ENCODE results near the gene MR1.

Gene MR1
- 29.0 to 38.3 (median 32.5) reads per million in 3 donors for total RNA-seq

DNA sequence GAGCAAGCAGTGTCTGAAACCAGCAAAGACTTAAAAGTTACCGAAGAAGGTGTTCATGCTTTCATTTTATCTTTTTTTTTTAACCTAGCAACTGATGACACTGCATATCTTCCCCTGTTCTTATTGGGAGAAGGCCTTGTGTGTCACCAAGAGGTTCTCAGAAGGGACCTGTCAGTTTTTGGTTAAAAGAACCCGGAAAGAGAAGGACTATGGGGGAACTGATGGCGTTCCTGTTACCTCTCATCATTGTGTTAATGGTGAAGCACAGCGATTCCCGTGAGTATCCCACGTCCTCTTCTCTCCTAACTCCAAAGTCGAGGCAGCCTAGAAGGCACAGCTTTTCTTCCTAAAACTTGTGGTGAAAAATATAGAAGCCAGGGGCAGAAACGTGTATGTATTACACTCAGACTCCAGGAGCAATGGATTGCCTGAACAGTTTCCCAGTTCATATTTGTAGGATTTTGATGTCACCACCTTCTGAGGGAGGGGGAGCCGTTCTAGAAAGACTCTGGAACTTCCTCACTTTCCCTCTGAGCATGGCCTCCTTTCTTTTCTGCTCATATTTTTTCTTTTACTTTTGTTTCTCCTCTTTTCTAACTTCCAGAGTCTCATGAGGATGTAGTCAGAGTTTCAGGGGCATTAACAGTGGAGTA lies at the start of gene MR1:
TSS of gene MR1 (plus strand) at position 185 of the 653 bp plus-strand sequence. CDS start at position 210, 25 bp downstream.
- Histone ChIP-seq H3K4me3 (ENCODE audit: insufficient read depth, low read depth, low read length, poor library complexity, severe bottlenecking) (peak within 1 kb of the TSS; percentile 60), H3K9me3 (ENCODE audit: control insufficient read depth, low read length) (no peaks in the 10 kb centered on the region), H3K4me1 (ENCODE audit: control insufficient read depth, insufficient read depth, low read length, poor library complexity, severe bottlenecking) (peaks cover 25% of the 10 kb centered on the region), H3K27ac (ENCODE audit: insufficient read depth, low read length, poor library complexity, severe bottlenecking) (peak within 1 kb of the TSS; percentile 89), H3K36me3 (ENCODE audit: control insufficient read depth, insufficient read depth, low read length) (peaks cover 4% of the 10 kb centered on the region), H3K27me3 (replicated peaks; ENCODE audit: control insufficient read depth, insufficient read depth, low read length, poor library complexity, severe bottlenecking) (no peaks in the 10 kb centered on the region)
- DNase-seq: peak; percentile 14 to 32 (median 19)

DNA sequence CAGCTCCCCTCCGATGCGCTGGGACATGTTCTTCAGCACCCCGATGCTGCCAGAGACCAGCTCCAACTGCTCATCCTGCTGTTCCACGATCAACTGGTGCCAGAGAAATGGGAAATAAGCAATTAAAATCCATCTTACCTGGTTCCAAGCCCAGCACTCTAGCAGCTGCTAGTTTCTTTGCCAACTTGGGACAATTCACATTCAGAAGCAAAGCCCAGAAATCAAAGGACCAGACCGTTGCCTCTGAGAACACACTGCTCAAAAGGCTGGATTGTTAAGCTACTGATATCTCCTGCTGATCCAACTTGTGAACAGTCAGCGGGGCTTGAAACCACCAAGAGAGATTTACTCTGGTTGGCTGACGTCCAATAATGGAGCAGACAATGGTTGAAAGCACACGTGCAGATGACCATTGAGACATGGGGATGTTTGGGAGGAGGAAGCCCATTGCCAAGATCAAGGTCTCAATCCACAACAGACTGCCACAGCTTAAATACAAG lies 45.5 kb upstream of the MR1 start:
- no peak for DNase-seq
- Histone ChIP-seq H3K4me3 (ENCODE audit: insufficient read depth, low read depth, low read length, poor library complexity, severe bottlenecking) (no peak overlapping the region), H3K36me3 (ENCODE audit: control insufficient read depth, insufficient read depth, low read length) (peaks cover 70% of the 10 kb centered on the region), H3K4me1 (ENCODE audit: control insufficient read depth, insufficient read depth, low read length, poor library complexity, severe bottlenecking) (no peaks in the 10 kb centered on the region), H3K9me3 (ENCODE audit: control insufficient read depth, low read length) (no peaks in the 10 kb centered on the region), H3K27me3 (replicated peaks; ENCODE audit: control insufficient read depth, insufficient read depth, low read length, poor library complexity, severe bottlenecking) (no peaks in the 10 kb centered on the region), H3K27ac (ENCODE audit: insufficient read depth, low read length, poor library complexity, severe bottlenecking) (no peak overlapping the region)

DNA sequence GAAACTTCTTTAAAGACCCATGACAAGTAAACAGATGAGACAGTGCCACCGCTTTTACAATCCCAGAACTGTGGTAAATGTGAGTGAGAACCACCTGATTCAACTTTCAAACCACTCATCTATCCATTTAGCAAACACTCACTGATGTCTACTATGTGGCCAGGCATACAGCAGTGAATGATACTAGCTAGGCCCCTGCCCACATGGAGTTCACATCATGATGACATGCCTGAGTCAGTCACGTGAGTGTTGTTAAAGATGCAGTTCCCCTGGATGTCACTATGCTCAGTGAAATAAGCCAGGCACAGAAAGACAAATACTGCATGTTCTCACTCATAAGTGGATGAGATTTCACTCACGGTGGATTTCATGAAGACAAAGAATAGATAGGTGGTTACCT lies 39.5 kb upstream of the MR1 start:
- H3K9me3 ChIP-seq (ENCODE audit: control insufficient read depth, low read length): no peaks in the 10 kb centered on the region
- DNase-seq: no peak

DNA sequence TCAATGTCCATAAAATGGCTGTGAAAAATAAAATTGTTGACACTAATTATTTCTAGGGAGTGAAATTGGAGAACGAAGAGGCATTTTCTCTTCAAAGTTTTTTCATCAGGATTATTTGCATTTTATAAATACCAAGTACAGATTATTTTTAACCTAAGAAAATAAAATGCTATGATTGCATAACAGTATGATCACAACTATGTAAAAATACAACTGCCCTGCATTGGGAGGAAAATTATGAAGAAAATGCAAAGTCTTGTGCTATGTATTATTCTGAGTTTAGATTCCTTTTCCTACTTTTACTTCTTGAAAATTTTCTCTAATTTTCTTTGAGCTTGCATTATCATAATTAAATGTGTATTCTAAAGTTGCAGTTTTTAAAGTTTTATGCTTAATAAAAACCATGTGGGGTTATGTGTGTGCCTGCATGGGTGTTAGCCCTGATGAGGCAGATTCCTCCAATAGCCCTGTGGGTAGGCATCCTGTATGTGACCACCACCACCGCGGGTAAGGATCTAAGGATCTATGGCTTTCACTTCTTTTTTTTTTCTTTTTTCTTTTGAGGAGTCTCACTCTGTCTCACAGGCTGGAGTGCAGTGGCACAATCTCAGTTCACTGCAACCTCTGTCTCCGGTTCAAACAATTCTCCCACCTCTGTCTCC lies 35.8 kb upstream of the MR1 start:
- no peak overlapping the region for H3K27ac ChIP-seq (ENCODE audit: insufficient read depth, low read length, poor library complexity, severe bottlenecking)
- H3K9me3 ChIP-seq (ENCODE audit: control insufficient read depth, low read length): no peaks in the 10 kb centered on the region
- H3K27me3 ChIP-seq (replicated peaks; ENCODE audit: control insufficient read depth, insufficient read depth, low read length, poor library complexity, severe bottlenecking): no peaks in the 10 kb centered on the region
- H3K4me3 ChIP-seq (ENCODE audit: insufficient read depth, low read depth, low read length, poor library complexity, severe bottlenecking): no peak overlapping the region
- DNase-seq: no peak
- H3K36me3 ChIP-seq (ENCODE audit: control insufficient read depth, insufficient read depth, low read length): peaks cover 17% of the 10 kb centered on the region
- no peaks in the 10 kb centered on the region for H3K4me1 ChIP-seq (ENCODE audit: control insufficient read depth, insufficient read depth, low read length, poor library complexity, severe bottlenecking)

More for the DNA sequence above, 39.5 kb upstream of the MR1 start:
- Histone ChIP-seq H3K27ac (ENCODE audit: insufficient read depth, low read length, poor library complexity, severe bottlenecking) (no peak overlapping the region), H3K36me3 (ENCODE audit: control insufficient read depth, insufficient read depth, low read length) (peaks cover 30% of the 10 kb centered on the region), H3K4me3 (ENCODE audit: insufficient read depth, low read depth, low read length, poor library complexity, severe bottlenecking) (no peak overlapping the region), H3K27me3 (replicated peaks; ENCODE audit: control insufficient read depth, insufficient read depth, low read length, poor library complexity, severe bottlenecking) (no peaks in the 10 kb centered on the region), H3K4me1 (ENCODE audit: control insufficient read depth, insufficient read depth, low read length, poor library complexity, severe bottlenecking) (no peaks in the 10 kb centered on the region)

DNA sequence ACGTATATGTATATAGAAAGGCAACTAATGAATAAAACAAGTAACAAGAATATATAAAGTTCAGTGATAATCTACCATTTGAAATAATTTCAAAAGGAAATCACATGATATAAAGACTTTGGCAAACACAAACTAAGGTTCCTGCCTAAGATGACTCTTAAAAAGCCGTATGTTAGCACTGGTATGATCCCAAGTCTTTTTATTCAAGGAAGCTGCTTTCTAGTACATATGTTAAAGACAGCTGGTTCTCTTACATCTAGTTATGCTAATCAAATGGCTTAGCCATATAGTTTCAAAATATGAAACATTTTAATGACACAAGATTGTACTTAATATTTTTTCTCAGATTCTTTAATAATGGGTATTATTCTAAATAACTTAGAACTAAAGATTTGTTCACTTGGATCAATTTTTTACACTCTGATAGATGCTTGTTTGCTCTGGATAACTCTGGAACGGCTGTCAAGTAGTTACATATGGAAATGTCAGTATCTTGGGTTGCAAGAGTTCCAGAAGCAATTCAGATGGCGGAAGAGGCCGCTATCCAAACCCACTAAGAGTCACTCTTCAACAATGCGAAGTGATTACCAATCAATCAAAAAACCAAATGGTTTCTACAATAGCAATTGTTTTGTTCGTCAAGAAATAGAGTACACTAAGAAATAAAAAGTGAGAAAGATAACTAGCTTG lies 32.5 kb upstream of the MR1 start:
- DNase-seq: no peak
- Histone ChIP-seq H3K27me3 (replicated peaks; ENCODE audit: control insufficient read depth, insufficient read depth, low read length, poor library complexity, severe bottlenecking) (no peaks in the 10 kb centered on the region), H3K9me3 (ENCODE audit: control insufficient read depth, low read length) (no peaks in the 10 kb centered on the region), H3K36me3 (ENCODE audit: control insufficient read depth, insufficient read depth, low read length) (peaks cover 39% of the 10 kb centered on the region), H3K4me3 (ENCODE audit: insufficient read depth, low read depth, low read length, poor library complexity, severe bottlenecking) (no peak overlapping the region), H3K27ac (ENCODE audit: insufficient read depth, low read length, poor library complexity, severe bottlenecking) (no peak overlapping the region), H3K4me1 (ENCODE audit: control insufficient read depth, insufficient read depth, low read length, poor library complexity, severe bottlenecking) (no peaks in the 10 kb centered on the region)

DNA sequence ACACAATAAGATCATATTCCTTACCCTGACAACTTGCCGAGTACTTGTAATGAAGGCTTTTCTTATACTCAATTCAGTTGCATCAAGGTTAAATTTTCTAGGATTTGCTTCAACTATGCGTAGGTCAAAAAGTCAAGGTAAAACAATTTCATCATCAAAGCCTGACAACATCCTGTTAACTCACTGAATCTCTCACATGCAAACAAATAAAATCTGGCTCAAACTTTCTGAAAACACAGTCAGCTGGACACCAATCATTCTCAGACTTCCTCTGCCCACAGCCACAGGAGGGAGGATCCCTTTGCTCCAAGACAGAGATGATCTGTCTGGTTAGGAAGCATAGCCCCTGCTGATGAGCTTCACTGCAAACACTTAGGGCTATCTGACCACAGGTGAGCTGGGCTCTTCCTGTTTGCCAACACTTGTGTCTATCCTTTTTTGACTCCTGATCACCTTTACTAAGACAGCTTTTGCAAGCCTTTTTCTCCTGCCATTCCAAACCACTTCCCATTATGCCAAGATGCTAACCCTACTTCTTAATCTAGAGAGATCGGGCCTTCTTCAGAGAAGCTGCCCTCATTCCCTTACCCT lies 31.1 kb upstream of the MR1 start:
- DNase-seq: no peak

DNA sequence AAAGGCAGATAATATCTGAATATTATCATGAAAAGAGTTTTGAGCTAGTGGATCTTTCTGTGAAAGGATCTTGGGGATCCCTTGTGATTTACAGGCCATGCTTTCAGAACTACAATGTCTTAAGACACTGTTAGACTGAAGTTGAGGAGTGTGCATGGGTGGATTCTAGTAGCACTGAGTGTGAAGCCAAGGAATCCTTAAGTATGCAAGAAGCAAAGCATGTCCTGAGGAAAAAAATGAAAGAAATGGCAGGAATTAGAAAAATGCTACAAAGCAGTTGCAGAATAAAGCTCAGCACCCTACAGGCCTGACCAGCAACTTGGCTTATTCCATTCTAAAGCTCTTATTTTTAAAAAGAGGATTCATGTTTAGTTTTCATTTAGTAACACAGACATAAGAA lies 23.0 kb upstream of the MR1 start:
- Histone ChIP-seq H3K27me3 (replicated peaks; ENCODE audit: control insufficient read depth, insufficient read depth, low read length, poor library complexity, severe bottlenecking) (no peaks in the 10 kb centered on the region), H3K4me3 (ENCODE audit: insufficient read depth, low read depth, low read length, poor library complexity, severe bottlenecking) (no peak overlapping the region), H3K9me3 (ENCODE audit: control insufficient read depth, low read length) (no peaks in the 10 kb centered on the region), H3K4me1 (ENCODE audit: control insufficient read depth, insufficient read depth, low read length, poor library complexity, severe bottlenecking) (no peaks in the 10 kb centered on the region), H3K27ac (ENCODE audit: insufficient read depth, low read length, poor library complexity, severe bottlenecking) (no peak overlapping the region), H3K36me3 (ENCODE audit: control insufficient read depth, insufficient read depth, low read length) (no peaks in the 10 kb centered on the region)
- no peak for DNase-seq

More for the DNA sequence above, 31.1 kb upstream of the MR1 start:
- H3K4me3 ChIP-seq (ENCODE audit: insufficient read depth, low read depth, low read length, poor library complexity, severe bottlenecking): no peak overlapping the region
- H3K4me1 ChIP-seq (ENCODE audit: control insufficient read depth, insufficient read depth, low read length, poor library complexity, severe bottlenecking): no peaks in the 10 kb centered on the region
- H3K36me3 ChIP-seq (ENCODE audit: control insufficient read depth, insufficient read depth, low read length): peaks cover 39% of the 10 kb centered on the region
- no peaks in the 10 kb centered on the region for H3K9me3 ChIP-seq (ENCODE audit: control insufficient read depth, low read length)
- H3K27ac ChIP-seq (ENCODE audit: insufficient read depth, low read length, poor library complexity, severe bottlenecking): no peak overlapping the region
- no peaks in the 10 kb centered on the region for H3K27me3 ChIP-seq (replicated peaks; ENCODE audit: control insufficient read depth, insufficient read depth, low read length, poor library complexity, severe bottlenecking)

DNA sequence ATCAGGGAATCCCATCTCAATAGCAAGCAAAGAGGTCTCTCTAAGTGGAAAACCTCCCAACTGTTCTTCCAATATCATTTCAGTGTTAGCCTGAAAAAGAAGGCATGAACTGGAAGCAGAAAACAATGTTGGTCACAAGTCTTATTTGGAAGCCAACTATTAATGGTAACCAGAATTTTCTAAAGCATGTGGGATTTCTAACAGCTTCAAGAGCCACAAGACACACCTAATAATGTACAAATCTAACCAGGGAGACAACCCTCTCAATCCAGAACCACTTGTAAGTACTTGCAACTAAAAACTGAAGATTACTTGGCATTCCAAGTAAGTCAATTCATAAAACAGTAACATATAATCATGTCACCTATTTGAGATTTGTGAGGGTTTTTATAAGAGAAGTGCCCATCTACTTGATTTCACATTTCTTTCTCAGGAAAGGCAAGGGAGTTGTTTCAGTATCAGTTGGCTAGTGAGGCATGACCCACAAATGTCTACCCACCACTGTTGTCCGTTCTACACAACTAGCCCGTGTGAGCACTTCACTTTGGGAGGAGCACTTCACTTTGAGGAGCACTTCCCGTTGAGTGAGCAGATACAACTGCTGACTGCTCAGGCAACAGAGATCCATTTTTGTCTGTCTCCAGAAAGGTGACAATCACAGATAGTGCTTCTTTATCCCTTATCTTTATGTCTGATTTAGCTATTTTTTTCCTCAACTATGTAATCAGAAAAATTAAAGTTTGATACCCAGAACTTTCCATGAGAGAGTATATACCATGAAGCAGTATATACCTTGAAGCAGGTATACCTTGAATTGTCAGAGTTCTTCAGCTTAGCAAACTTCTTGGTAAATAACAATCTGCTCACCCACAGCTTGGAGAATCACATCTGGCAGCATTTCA lies 22.2 kb upstream of the MR1 start:
- H3K4me3 ChIP-seq (ENCODE audit: insufficient read depth, low read depth, low read length, poor library complexity, severe bottlenecking): no peak overlapping the region
- no peaks in the 10 kb centered on the region for H3K9me3 ChIP-seq (ENCODE audit: control insufficient read depth, low read length)
- H3K27me3 ChIP-seq (replicated peaks; ENCODE audit: control insufficient read depth, insufficient read depth, low read length, poor library complexity, severe bottlenecking): no peaks in the 10 kb centered on the region
- DNase-seq: no peak
- no peaks in the 10 kb centered on the region for H3K36me3 ChIP-seq (ENCODE audit: control insufficient read depth, insufficient read depth, low read length)
- no peak overlapping the region for H3K27ac ChIP-seq (ENCODE audit: insufficient read depth, low read length, poor library complexity, severe bottlenecking)
- H3K4me1 ChIP-seq (ENCODE audit: control insufficient read depth, insufficient read depth, low read length, poor library complexity, severe bottlenecking): no peaks in the 10 kb centered on the region

DNA sequence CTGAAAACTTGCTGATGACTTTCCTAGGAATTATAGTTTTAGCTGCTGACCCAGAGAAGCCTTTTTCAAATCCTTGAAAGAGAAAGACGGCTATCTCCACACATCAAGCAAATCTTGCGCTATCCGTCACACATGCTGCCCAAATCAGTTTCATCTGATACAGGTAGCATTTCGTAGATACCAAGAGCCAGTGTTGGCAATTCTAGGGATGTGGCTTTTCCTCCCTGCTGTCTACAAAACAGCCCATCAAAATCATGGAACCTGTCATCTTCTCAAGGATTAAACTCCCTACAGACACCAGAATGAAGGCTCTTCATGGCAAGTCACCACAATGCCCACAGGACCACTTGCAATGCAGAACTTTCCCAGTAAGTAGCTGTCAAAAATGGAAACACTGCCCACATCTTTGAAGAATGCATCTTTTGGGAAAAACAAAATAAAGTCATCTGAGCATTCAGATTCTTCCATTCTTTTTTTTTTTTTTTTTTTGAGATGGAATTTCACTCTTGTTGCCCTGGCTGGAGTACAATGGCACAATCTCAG lies 21.5 kb upstream of the MR1 start:
- no peaks in the 10 kb centered on the region for H3K9me3 ChIP-seq (ENCODE audit: control insufficient read depth, low read length)
- H3K27ac ChIP-seq (ENCODE audit: insufficient read depth, low read length, poor library complexity, severe bottlenecking): no peak overlapping the region
- H3K4me1 ChIP-seq (ENCODE audit: control insufficient read depth, insufficient read depth, low read length, poor library complexity, severe bottlenecking): no peaks in the 10 kb centered on the region
- no peak overlapping the region for H3K4me3 ChIP-seq (ENCODE audit: insufficient read depth, low read depth, low read length, poor library complexity, severe bottlenecking)
- no peaks in the 10 kb centered on the region for H3K27me3 ChIP-seq (replicated peaks; ENCODE audit: control insufficient read depth, insufficient read depth, low read length, poor library complexity, severe bottlenecking)
- H3K36me3 ChIP-seq (ENCODE audit: control insufficient read depth, insufficient read depth, low read length): no peaks in the 10 kb centered on the region
- no peak for DNase-seq
